B cell (primary cell): ENCODE results near the gene RNASE8. TPM values are rescaled to one million over a fixed set of nuclear protein-coding genes. Genes with fewer than 3 reads are reported as not detected.

Source experiments
- ATAC-seq: fragments of 200-7000 bp; cut with Tn5 transposase; one replicate; pipeline ENCODE4 v1.10.0; 2021; ENCODE audit warnings: low read depth, mild to moderate bottlenecking, moderate number of reproducible peaks, moderate library complexity
- CTCF ChIA-PET: fragments of 350-600 bp; sonication (Branson Sonifier 250); formaldehyde crosslinking; loops from one replicate; lab custom pipeline; 2021; ENCODE audit warnings: antibody characterized with exemption, inconsistent platforms; lab: Charles Lee
- POLR2A ChIA-PET: fragments of 350-600 bp; sonication (Branson Sonifier 250); formaldehyde crosslinking; loops from one replicate; lab custom pipeline; 2021; ENCODE audit warnings: antibody characterized with exemption; lab: Charles Lee
- DNase-seq: peaks from one replicate; pipeline ENCODE4 v3.0.0; 2013
- H2AFZ ChIP-seq: 2 replicates; pipeline ENCODE4 v1.6.1; 2012; ENCODE audit warnings: mild to moderate bottlenecking, low read depth, low read length; ENCODE audit not compliant: insufficient read depth, poor library complexity, severe bottlenecking
- H3K27ac ChIP-seq, 2 donors: 1 replicate in 1 of 2; 2 replicates in 1 of 2; pipeline ENCODE4 v1.5.1; 2012 to 2013; ENCODE audit warnings: low read length in 2 of 2, mild to moderate bottlenecking in 2 of 2, moderate library complexity in 1 of 2
- H3K27me3 ChIP-seq, 4 experiments: fragments of 200-600 bp in 1 of 4; sonication (generic) in 1 of 4; replicated peaks in 1 of 4; 1 replicate in 2 of 4; 2 replicates in 2 of 4; pipeline versions ENCODE4 v1.6.1 to v1.7.0; 2013 to 2016; ENCODE audit warnings: low read length in 3 of 4, mild to moderate bottlenecking in 2 of 4, mixed read lengths in 1 of 4, moderate library complexity in 1 of 4; ENCODE audit not compliant: insufficient read depth in 4 of 4, control insufficient read depth in 3 of 4; ENCODE audit errors: control extremely low read depth in 1 of 4
- H3K36me3 ChIP-seq, 2 experiments: replicated peaks in 1 of 2; 1 replicate in 1 of 2; 2 replicates in 1 of 2; pipeline versions ENCODE4 v1.6.1 to v1.7.1; 2013; ENCODE audit warnings: low read length in 1 of 2; ENCODE audit not compliant: insufficient read depth in 2 of 2, control insufficient read depth in 1 of 2; ENCODE audit errors: control extremely low read depth in 1 of 2, extremely low read depth in 1 of 2
- H3K4me1 ChIP-seq, 2 donors: fragments of 200-600 bp in 1 of 2; sonication (generic) in 1 of 2; 1 replicate in 1 of 2; 2 replicates in 1 of 2; pipeline versions ENCODE4 v1.5.1 to v1.6.1; 2013 to 2017; ENCODE audit warnings: low read length in 2 of 2; ENCODE audit not compliant: control insufficient read depth in 2 of 2, insufficient read depth in 2 of 2
- H3K4me2 ChIP-seq: replicated peaks from 2 replicates; pipeline ENCODE3; 2012; ENCODE audit warnings: mild to moderate bottlenecking, low read depth, low read length; ENCODE audit not compliant: poor library complexity, severe bottlenecking
- H3K4me3 ChIP-seq, 5 experiments: fragments of 200-600 bp in 1 of 5; sonication (generic) in 1 of 5; 1 replicate in 3 of 5; 2 replicates in 2 of 5; pipeline versions ENCODE4 v1.5.1 to v1.7.0; 2011 to 2016; ENCODE audit warnings: low read length in 4 of 5, mild to moderate bottlenecking in 4 of 5, low read depth in 2 of 5, control low read depth in 1 of 5, moderate library complexity in 1 of 5; ENCODE audit not compliant: insufficient read depth in 1 of 5; ENCODE audit errors: control extremely low read depth in 1 of 5, extremely low read depth in 1 of 5
- H3K79me2 ChIP-seq: fragments of 200-600 bp; sonication (generic); one replicate; pipeline ENCODE4 v1.6.0; 2016; ENCODE audit warnings: low read length; ENCODE audit not compliant: control insufficient read depth, insufficient read depth
- H3K9ac ChIP-seq: fragments of 200-600 bp; sonication (generic); 2 replicates; pipeline ENCODE4 v1.6.1; 2017; ENCODE audit warnings: mild to moderate bottlenecking, low read length, moderate library complexity
- H3K9me3 ChIP-seq, 3 donors: one replicate each; pipeline versions ENCODE4 v1.6.1 to v1.7.1; 2013; ENCODE audit warnings: low read length in 2 of 3; ENCODE audit not compliant: control insufficient read depth in 2 of 3, insufficient read depth in 1 of 3; ENCODE audit errors: control extremely low read depth in 1 of 3
- H4K20me1 ChIP-seq: 2 replicates; pipeline ENCODE4 v1.6.0; 2012; ENCODE audit warnings: mild to moderate bottlenecking, low read length; ENCODE audit not compliant: insufficient read depth, control insufficient read depth, poor library complexity, severe bottlenecking
- H3K27ac Mint-ChIP-seq: one replicate; pipeline ENCODE4 v1.8.0; 2021; ENCODE audit warnings: mixed read lengths
- H3K27me3 Mint-ChIP-seq: one replicate; pipeline ENCODE4 v1.8.0; 2021; ENCODE audit warnings: mixed read lengths
- H3K4me1 Mint-ChIP-seq: one replicate; pipeline ENCODE4 v1.8.0; 2021; ENCODE audit warnings: mixed read lengths
- H3K4me3 Mint-ChIP-seq: one replicate; pipeline ENCODE4 v1.8.0; 2021; ENCODE audit warnings: mixed read lengths
- H3K9me3 Mint-ChIP-seq: one replicate; pipeline ENCODE4 v1.8.0; 2022; ENCODE audit warnings: mixed read lengths; ENCODE audit not compliant: insufficient read depth
- CTCF ChIP-seq: fragments of 200-600 bp; IDR thresholded peaks from one replicate; pipeline ENCODE4 v1.8.0; 2022; ENCODE audit warnings: antibody characterized with exemption, mild to moderate bottlenecking
- EZH2 ChIP-seq: IDR thresholded peaks from 2 replicates; pipeline ENCODE4 v1.6.1; 2012; ENCODE audit warnings: borderline replicate concordance, low read depth, mild to moderate bottlenecking, moderate library complexity, low read length; ENCODE audit not compliant: insufficient read depth, poor library complexity, severe bottlenecking
- WGBS: methylation state at CpG from one replicate; pipeline ENCODE4 v1.1.5; 2013; ENCODE audit warnings: missing lambda C conversion rate; ENCODE audit not compliant: insufficient coverage; 5-methylcytosine and 5-hydroxymethylcytosine counted together
- intact Hi-C: fragments of 100-400 bp; cut with micrococcal nuclease; formaldehyde crosslinking; loops from one replicate; pipeline ENCODE4 v1.10.0; 2022
- polyA plus RNA-seq: library from polyadenylated mRNA; depleted of rRNA; stranded (reverse); fragments of >200 nt; gene quantifications from 2 replicates; pipeline ENCODE4 v1.2.3, GENCODE V29; 2012
- total RNA-seq, 2 donors: library from RNA; stranded (reverse); fragments of 120-200 nt in 1 of 2; gene quantifications; 1 replicate in 1 of 2; 2 replicates in 1 of 2; pipeline versions ENCODE4 v1.2.3 to v1.2.4, GENCODE V29; 2013 to 2022

RNASE8 gene
- total and polyA plus RNA-seq, 2 donors (not counting 1 experiment from before 2014, with no cell fraction given): not detected

GRCh38 chr14:21025371-21026273, 32.0 kb upstream of the RNASE8 start:
- H3K9ac ChIP-seq: peak overlapping the region; percentile 78
- intact Hi-C loops: loop anchor here (2.0 kb wide), 3 partner anchors 45 to 79 kb away; partner anchors contain the start of gene ARHGEF40
- no peaks in the 10 kb centered on the region for H3K9me3 ChIP-seq
- Mint-ChIP-seq H3K4me3 (peak overlapping the region; percentile 93), H3K4me1 (peaks cover 19% of the 10 kb centered on the region), H3K9me3 (no peaks in the 10 kb centered on the region), H3K27ac (peak overlapping the region; percentile 61), H3K27me3 (peaks cover 16% of the 10 kb centered on the region)
- POLR2A ChIA-PET: no interaction called here
- H3K4me1 ChIP-seq: peaks cover 12 to 23% of the 10 kb centered on the region in 2 donors
- H4K20me1 ChIP-seq: no peaks in the 10 kb centered on the region
- H3K4me3 ChIP-seq: peak overlapping the region; percentile 15 to 86 (median 75)
- TF ChIP-seq EZH2: no peak
- no peak for TF ChIP-seq CTCF
- peak overlapping the region; percentile 97 for H2AFZ ChIP-seq
- H3K79me2 ChIP-seq: no peaks in the 10 kb centered on the region
- WGBS: 8% methylated on average over 31 of the region's 58 CpGs
- peaks cover 0 to 30% (median 8%) of the 10 kb centered on the region in 4 experiments for H3K27me3 ChIP-seq
- peak; percentile 28 for ATAC-seq
- CTCF ChIA-PET: interaction anchor here (0.6 to 3.2 kb wide), 5 partner anchors 10 to 79 kb away, joined by 3 to 21 read pairs (median 3); no protein-coding TSS in a partner anchor
- H3K27ac ChIP-seq: no peak overlapping the region
- DNase-seq: peak; percentile 18
- no peaks in the 10 kb centered on the region for H3K36me3 ChIP-seq
- H3K4me2 ChIP-seq: peak overlapping the region; percentile 99
